Gastrocnemius medialis (tissue), 4 donors: ENCODE measurements around the gene OSMR.

Experiments
- POLR2A ChIP-seq, 2 donors: fragments of 450-650 bp; IDR thresholded peaks; one replicate each; pipeline ENCODE4 v1.6.1; 2017; ENCODE audit warnings: antibody characterized with exemption in 2 of 2, mild to moderate bottlenecking in 2 of 2, moderate library complexity in 2 of 2
- TF ChIP-seq, protein P1 (sequence below), 5 experiments: fragments of 450-650 bp in 3 of 5; fragments of 200-600 bp in 2 of 5; sonication (generic) in 2 of 5; IDR thresholded peaks in 4 of 5; conservative IDR thresholded peaks in 1 of 5; 1 replicate in 4 of 5; 2 replicates in 1 of 5; pipeline ENCODE4 v1.5.1; 2016 to 2019; ENCODE audit warnings: antibody characterized with exemption in 5 of 5, mild to moderate bottlenecking in 3 of 5, moderate library complexity in 3 of 5

DNA sequence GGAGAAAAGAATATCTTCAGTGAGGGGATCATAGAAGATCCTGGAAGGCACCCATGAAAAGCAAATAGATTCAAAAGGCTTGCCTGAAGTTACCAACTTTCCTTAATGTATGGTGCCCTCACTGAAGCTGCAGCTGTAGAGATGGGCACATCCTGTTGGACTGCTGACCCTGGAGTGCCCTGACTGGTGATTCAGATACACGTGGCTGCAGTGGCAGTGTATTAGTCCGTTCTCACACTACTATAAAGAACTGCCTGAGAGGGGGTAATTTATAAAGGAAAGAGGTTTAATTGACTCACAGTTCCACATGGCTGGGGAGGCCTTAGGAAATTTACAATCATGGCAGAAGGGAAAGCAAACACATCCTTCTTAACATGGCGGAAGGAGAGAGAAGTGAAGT, 80.3 kb downstream of the OSMR start:
- TF ChIP-seq, protein P1, sequence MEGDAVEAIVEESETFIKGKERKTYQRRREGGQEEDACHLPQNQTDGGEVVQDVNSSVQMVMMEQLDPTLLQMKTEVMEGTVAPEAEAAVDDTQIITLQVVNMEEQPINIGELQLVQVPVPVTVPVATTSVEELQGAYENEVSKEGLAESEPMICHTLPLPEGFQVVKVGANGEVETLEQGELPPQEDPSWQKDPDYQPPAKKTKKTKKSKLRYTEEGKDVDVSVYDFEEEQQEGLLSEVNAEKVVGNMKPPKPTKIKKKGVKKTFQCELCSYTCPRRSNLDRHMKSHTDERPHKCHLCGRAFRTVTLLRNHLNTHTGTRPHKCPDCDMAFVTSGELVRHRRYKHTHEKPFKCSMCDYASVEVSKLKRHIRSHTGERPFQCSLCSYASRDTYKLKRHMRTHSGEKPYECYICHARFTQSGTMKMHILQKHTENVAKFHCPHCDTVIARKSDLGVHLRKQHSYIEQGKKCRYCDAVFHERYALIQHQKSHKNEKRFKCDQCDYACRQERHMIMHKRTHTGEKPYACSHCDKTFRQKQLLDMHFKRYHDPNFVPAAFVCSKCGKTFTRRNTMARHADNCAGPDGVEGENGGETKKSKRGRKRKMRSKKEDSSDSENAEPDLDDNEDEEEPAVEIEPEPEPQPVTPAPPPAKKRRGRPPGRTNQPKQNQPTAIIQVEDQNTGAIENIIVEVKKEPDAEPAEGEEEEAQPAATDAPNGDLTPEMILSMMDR (IDR thresholded peaks at IDR 0.05 in 4 of 5, conservative IDR thresholded peaks at IDR 0.05 in 1 of 5) = no peak
- TF ChIP-seq POLR2A (IDR thresholded peaks at IDR 0.05) = no peak
